GM19395 (cell line): ENCODE measurements around the gene ZIC3.
"Not testable (repeated sequence)": the region's sequence is repeated elsewhere in the genome, so short reads cannot be mapped to it uniquely, and the experiment has no call there.

ENCODE experiments used
- ATAC-seq: cut with Tn5 transposase; IDR thresholded peaks from one replicate; pipeline ENCODE4 v1.9.1; 2021; ENCODE audit warnings: mild to moderate bottlenecking, moderate library complexity; ENCODE audit not compliant: unreplicated experiment

Gene ZIC3

DNA sequence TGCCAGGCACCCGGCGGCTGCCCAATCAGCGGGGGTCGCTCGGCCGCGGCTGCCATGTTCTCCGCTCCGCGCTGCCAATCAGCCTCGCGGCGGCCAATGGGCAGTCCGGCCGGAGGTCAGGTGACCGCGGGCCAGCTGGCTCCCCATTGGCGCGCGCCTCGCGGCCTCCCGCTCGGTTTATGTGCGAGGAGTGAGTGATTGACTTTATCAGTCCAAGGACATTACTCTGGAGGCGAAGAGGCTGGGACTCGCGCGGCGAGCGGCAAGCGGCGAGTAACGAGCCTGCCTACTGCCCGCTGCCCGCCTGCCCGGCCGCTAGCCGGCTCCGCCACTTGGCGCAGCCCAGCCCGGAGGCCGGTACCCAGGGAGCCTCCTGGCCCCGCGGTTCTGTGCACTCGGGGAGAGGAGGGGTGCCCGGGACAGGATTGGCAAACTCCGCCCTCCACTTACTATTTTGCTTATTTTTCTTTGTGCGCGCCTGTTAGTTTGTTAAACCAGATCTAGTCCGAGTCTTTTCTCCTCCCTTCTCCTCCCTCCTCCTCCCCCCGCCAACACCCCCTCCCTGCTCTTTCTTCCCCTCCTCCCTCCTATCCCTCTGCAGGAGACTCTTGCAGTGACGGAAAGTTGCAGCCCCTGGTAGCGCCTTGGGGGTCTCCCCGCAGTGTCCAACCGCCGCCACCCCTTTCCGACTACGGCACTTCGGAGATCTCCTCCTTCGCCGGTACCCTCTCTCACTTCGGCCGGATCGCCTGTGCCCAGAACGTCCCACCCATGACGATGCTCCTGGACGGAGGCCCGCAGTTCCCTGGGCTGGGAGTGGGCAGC lies at the start of gene ZIC3:
Gene ZIC3, plus strand, starts transcription at position 207 of the 825 bp plus-strand sequence. Its CDS starts 565 bp downstream, at position 772.
- no peak for ATAC-seq

DNA sequence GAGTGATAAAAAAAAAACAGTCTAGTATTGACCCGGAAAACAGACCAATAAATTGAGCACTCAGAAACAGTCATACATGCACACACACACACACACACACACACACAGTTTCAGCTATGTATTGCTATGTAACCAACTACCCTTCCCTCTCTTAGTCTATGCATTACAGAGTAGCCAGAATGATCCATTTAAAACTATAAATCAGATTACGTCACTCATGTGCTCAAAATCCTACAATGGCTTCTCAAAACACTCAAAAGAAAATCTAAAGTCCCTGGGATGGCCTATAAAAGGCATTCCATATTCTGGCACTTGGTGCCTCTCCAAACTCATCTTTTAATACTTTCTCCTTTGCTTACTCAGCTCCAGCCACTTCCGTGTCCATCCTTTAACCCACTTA lies 46.5 kb upstream of the ZIC3 start:
- ATAC-seq: no peak

DNA sequence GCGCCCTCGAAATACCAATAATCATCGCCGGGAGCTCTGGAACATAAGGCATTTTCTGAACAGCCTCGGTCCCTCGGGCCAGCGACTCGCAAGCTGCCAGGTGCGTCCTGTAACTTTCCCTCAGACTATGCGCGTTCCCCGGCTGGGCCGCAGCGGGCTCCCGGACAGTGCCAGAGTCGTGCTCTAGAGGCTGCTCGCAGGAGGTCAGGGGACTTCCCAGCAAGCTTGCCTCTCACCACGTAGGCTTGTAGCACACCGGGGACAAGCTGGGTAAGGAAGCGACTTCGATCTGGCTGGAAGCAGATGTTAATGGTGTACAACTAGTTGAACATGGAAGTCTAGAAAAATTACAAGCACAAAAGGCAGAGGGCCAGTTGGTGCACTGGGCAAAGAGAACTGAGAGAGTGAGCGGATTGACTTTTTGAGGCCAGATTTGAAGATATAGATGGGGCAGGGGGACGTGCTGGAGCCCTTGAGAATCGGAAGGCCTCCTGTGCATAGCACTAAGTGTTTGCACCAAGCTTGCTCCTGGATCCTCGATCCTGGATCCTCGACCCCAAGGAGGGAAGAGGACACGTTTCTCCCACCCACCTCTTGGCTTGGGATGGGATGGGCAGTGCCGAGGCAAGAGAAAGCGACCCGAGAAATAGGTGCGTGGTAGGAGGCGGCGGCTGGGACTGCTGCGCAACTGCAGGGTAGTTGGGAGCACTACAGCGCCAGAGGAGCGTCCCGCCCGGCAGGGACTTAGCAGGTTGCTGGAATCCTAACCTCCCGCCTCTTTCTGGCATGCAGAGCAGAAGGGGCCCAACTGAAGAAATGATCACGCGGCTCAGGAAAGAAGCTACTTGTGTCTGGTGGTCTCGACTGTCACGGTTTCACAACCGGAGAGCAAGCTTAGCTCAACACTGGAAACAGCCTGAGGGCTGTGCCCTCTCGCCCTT lies 19.9 kb upstream of the ZIC3 start:
- no peak for ATAC-seq

DNA sequence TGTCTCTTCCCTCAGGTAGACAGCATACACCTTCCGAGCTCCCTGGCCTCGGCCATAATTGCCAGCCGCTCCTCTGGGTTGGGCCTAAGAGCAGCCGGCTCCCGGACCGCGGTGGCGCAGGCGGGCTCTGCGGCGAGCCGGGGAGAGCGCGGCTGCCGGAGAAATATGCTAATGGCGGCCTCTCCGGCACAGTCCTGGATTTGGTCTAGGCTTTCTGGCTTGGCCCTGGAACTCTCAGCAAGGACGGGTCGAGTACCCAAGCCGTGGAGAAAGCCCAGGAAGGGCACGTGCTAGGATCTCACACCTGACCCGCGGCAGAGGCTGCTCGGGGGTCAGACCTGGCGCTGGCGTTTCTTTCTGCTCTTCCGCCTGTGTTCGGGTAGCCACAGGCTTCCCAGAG lies 18.6 kb upstream of the ZIC3 start:
- ATAC-seq: no peak

DNA sequence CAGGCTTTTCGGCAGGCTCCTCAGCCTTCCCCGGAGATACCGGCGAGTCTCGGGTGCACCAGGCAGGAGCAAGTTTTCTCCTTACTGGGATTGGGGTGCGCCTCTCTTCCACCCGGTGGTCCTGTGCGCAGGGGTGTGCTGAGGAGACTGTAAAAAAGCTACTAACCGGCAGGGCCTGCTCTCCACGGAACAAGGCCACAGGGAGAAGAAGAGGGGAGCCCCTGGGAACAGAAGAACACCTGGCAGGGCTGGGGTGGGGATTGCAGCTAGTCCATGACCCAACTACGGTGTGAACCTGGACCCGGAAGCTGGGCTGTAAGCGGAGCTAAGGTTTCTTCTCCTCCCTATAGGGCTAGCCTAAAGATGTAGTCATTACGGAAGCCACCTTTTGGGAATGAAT lies 17.7 kb upstream of the ZIC3 start:
- no peak for ATAC-seq

DNA sequence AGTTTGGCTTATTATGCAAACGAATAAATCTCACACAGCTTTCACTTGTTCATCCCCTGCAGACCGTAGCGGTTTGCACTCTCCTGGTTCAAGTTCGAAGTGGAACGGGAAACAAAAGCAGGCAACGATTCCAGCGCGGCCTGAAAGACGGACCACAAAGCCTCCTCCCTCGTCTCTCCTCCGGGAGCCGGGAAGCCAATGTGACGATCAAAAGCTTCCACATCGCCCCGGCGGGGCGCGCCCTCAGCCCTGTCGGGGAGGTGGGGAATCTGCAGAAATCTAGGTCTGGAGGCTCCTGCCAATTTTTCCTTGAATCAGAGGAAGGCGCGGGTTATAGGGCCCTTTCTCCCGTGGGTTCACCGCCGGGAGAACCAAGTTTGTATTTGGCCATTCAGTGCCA lies 16.9 kb upstream of the ZIC3 start:
- no peak for ATAC-seq

DNA sequence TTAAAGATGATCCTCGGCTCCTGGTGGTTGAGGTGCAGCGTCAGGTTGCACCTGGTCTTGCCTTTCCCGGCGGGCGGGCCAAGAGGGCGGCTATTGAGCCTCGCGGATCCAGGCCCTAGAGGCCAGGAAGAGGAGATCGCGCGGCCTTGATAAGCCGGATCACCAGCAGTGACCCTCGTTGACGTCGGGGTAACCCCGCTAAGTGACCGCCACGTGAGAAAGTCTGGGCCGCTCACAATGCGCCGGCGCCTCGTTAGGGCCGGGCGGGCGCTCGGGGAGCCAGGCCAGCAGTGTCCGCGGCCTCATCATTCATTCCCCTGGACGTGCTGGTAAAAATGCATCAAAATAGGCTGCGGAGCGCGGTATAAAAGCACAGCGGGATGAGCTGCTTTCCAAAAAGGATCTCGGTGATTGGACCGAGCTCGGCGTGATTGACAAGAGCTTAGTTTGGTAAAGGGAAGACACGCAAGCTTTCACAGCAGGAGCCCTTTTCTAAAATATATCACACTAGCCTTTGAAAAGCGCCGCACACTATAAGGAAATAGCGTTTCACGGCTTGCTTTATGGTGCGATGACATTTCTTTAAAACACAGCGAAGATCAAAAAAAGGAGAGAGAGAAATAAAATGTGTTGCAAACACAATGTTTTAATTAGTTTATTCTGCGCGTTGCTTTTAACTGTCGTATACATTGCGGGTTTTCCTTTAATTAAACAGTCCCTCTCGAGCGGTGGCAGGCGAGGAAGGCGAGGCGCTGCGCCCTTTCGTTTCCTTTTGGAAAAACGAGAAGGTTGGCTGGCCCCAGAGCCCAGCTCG lies 15.9 kb upstream of the ZIC3 start:
- no peak for ATAC-seq

DNA sequence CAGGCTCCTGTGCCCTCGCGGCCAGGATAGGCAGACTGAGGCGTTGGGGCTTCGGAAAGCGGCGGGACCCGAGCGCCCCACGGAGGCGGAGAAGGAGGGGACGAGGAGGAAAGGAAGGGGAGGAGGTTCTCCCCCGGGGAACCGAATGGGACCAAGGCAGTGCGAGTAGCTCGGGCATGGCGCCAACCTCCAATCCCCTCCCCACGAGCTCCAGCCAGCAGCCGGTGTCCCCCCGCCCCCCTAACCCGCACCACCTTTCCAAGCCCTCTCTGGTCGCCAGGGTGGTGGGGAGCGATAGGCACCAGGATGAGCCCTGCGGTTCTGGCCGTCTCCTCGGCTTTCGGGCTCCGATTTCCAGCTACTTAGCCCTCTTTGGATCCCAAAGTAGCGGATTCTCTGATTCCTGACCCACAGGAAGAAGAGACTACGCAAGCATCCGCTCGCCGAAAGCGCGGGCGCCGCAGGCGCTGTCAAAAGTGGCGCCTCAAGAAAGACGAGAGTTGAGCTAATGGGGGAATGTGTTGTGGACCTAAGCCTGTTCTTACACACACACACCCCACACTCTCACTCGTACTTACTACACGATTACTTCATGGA lies 15.2 kb upstream of the ZIC3 start:
- ATAC-seq: no peak

DNA sequence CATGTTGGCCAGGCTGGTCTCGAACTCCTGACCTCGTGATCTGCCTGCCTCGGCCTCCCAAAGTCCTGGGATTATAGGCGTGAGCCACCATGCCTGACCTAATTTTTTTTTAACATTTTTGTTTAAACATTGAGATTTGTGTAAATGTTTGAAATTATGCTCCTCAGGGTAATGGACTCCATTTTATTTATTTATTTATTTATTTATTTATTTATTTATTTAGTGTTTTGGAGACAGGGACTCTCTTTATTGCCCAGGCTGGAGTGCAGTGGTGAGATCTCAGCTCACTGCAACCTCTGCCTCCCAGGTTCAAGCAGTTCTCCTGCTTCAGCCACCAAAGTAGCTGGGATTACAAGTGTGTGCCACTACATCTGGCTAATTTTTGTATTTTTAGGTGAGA lies 13.8 kb upstream of the ZIC3 start:
- not testable (repeated sequence) for ATAC-seq

DNA sequence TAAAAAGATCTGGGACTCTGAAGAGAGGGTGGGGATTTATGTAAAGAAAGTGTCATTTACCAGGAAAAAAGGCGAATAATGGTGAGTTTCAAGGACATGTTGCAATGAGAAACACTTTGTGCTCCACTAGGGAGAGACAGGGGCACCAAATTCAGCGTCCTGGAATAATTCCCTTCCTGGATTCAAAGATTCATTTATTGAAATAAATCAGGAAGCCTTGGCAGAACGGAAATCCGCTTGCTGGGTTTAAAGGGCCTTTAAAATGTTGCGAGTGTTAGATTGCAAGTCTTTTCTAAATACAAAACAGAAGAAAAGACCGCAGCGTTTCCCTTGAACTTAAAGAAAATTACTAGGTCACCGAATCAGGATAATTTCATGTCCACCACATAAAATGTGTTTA lies 3.8 kb upstream of the ZIC3 start:
- no peak for ATAC-seq

DNA sequence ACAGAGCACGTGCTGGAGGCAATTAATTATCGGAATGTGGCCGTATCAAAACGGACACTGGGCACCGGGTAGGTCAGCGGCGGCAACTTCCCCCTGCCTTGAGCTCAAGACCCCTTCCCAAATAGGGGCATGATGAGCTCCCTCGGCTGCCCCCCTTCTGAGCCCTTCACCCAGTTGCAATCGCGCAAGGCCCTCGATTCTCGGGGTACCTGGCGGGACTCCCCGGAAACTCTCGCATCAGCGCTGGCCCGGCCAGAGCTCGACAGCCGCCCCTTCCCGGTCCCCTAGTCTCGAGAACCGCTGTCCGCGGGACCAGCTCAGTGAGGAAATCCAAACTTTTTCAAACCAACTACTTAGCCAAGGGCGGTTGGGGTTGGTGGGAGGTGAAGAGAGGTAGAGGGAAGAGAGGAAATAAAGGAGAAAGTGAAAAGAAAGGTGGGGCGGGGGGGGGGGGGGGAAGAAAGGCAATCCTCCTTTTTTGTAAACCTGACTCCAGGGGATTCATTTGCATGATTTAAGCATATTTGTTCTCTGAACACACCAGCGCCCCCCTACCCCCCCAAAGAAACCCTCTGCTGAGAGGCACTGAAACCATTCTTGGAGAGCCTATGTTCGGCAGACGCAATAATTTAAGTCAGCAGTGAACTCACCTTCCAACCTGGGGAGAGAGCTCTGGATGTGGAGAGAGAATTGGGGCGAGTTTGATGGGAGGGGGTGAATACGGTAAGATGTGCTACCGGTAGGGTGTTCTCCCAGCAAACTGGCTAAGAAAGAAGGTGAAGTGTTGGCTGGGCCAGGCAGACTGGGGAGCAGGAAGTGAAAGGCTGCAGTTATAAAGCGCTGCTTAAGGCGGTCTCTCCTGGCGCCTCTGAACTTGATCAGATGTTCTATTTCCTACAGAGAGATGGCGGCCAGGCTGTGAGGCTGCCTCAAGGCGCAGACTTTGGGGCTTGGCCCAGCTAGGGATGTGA lies 2.0 kb upstream of the ZIC3 start:
- no peak for ATAC-seq

DNA sequence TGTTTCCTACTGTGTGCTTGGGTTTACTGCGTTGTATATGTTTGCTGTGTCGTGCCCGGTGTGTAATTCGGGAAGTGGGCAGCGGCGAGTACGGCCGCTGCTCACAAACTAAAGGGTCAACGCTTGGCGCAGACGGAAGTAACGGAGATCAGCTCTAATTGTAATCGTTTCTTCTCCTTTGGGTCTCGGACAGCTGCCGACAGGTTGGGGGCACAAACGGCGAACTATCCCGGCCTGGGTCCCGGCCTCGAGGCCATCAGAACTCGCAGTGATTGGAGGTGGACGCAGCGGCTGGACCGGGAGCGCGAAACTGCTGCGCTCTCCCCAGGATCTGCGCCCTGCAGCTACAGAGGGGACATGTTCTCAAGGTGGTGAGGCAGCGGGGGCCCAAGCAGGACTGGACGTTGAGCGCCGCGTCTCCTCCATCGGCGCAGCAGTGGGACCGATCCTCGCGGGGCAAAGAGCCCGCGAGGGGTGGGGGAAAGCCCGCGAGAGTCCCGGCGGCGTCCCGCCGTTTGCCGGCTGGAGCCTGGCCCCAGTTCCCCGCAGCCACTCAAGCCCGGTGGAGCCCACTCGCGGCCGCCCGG lies 516 bp upstream of the ZIC3 start:
- no peak for ATAC-seq

DNA sequence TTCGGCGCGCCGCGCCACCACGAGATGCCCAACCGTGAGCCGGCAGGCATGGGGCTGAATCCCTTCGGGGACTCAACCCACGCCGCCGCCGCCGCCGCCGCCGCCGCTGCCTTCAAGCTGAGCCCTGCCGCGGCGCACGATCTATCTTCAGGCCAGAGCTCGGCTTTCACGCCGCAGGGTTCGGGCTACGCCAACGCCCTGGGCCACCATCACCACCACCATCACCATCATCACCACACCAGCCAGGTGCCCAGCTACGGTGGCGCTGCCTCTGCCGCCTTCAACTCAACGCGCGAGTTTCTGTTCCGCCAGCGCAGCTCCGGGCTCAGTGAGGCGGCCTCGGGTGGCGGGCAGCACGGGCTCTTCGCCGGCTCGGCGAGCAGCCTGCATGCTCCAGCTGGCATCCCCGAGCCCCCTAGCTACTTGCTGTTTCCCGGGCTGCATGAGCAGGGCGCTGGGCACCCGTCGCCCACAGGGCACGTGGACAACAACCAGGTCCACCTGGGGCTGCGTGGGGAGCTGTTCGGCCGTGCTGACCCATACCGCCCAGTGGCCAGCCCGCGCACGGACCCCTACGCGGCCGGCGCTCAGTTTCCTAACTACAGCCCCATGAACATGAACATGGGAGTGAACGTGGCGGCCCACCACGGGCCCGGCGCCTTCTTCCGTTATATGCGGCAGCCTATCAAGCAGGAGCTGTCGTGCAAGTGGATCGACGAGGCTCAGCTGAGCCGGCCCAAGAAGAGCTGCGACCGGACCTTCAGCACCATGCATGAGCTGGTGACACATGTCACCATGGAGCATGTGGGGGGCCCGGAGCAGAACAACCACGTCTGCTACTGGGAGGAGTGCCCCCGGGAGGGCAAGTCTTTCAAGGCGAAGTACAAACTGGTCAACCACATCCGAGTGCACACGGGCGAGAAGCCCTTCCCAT lies 1.1 kb downstream of the ZIC3 start:
- ATAC-seq: no peak

DNA sequence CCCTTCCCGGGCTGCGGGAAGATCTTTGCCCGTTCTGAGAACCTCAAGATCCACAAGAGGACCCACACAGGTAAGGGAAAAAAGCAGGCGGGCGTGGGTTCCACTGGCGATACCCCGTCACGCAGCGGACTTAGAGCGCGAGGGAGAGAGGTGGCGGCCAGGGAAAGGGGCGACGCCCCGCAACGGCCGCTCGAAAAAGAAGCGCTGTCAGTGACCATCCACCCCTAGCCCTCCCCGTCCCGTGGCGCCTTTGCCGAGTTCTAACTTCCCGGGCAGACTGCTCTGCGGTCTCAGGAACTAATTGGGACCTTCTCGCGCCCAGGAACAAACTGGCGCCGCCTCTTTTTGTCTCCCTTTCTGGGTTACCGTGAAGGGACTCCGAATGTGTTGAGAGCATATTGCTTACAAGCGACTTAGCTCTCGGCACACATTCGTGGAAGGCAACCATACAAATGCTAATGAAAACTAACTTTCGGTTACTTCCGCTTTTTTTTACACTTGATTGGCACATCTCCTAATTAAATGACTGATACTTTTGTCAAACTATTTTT lies 1.8 kb downstream of the ZIC3 start:
- ATAC-seq: no peak

DNA sequence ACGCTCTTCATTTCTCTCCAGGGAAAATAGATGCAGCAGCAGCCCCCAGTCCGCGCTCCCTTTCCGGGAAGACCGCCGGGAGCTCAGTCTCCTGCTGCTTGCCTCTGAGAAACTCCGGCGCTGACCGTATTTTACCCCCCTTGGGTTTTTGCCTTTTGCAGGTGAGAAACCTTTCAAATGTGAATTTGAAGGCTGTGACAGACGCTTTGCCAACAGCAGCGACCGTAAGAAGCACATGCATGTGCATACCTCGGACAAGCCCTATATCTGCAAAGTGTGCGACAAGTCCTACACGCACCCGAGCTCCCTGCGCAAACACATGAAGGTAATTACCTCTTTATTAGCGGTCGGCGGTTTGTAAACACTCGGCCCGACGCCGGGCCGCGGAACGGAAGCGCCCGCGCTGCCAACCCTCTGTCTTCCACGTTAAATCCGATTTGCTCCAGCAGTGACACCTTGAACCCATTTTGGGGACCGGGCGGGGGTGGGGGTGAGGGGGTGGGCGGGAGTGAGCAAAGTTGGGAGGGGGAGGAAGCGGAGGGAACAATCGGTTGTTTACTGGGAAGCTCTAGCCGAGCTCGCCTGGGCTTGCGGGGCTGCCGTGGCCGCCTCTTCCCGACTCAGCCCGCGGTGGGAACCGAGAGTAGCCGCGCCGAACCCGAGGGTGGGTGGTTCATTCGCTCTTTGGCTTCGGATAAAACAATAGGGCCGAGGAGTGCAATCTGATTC lies 3.0 kb downstream of the ZIC3 start:
- no peak for ATAC-seq

DNA sequence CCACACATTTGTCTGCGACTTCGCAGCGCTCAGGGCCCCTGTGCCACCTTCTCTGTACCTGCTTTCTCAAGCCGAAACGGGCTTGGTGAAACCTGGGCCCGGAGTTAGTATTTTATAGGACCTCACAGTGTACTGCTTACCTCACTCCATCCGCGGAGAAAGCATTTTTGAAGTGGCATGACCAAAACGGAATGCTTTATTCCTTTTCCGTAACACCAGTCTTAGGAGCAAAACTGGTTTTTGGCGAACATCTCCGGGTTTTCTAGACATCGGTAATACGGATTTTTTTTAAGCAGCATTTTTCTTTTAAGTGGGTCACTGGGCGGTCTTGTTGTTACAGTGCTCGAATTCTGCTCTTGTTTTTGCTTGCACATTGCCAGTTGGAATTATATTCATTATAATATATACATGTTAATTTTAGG lies 3.6 kb downstream of the ZIC3 start:
- no peak for ATAC-seq
